Stimulated activated CD4-positive, alpha-beta T cell treated with anti-CD3 and anti-CD28 coated beads, Interleukin-12 subunit alpha, Interleukin-12 subunit beta, amount 100 ng/mL, for 4 hours (primary cell): ENCODE measurements around the gene MS4A3.
"Not testable (repeated sequence)": the region's sequence is repeated elsewhere in the genome, so short reads cannot be mapped to it uniquely, and the experiment has no call there.

Experiments used
- DNase-seq: peaks from one replicate; pipeline ENCODE4 v3.0.0-alpha.2; 2020

Gene MS4A3

DNA sequence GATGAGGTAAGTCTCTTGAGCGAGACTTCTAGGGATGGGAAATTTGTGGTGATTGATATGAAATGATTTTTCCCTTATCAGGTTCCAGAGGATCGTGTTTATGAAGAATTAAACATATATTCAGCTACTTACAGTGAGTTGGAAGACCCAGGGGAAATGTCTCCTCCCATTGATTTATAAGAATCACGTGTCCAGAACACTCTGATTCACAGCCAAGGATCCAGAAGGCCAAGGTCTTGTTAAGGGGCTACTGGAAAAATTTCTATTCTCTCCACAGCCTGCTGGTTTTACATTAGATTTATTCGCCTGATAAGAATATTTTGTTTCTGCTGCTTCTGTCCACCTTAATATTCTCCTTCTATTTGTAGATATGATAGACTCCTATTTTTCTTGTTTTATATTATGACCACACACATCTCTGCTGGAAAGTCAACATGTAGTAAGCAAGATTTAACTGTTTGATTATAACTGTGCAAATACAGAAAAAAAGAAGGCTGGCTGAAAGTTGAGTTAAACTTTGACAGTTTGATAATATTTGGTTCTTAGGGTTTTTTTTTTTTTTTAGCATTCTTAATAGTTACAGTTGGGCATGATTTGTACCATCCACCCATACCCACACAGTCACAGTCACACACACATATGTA is 39.1 kb downstream of the MS4A3 start:
- DNase-seq: no peak

DNA sequence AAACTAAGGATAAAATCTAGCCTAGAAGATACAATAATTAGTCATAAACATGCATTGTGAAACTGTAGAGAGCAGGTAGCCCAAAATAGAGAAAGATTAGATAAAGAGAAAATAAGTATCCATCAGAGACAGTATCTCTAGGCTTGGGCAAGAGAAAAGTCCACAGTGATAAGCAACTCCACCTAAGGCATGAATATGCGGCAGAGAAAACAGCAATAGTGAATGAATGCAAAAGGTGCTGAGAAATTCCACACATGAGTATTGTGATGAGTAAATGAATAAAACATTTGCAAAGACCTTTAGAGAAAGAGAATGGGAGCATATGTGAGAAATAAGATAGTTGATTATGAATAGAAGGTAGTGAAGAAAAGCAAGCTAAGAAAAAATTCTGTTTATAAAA is 40.7 kb downstream of the MS4A3 start:
- DNase-seq: no peak

DNA sequence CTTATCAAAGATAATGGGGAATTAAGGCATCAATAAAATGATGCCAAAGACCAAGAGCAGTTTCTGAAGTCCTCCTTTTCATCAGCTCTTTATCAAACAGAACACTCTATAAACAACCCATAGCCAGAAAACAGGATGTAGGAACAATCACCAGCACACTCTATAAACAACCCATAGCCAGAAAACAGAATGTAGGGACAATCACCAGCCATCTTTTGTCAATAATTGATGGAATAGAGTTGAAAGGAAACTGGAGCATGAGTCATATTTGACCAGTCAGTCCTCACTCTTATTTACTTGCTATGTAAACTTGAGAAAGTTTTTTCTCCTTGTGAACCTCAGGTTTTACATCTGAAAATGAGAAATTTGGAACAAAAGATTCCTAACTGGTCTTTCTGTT is 42.0 kb downstream of the MS4A3 start:
- no peak for DNase-seq

DNA sequence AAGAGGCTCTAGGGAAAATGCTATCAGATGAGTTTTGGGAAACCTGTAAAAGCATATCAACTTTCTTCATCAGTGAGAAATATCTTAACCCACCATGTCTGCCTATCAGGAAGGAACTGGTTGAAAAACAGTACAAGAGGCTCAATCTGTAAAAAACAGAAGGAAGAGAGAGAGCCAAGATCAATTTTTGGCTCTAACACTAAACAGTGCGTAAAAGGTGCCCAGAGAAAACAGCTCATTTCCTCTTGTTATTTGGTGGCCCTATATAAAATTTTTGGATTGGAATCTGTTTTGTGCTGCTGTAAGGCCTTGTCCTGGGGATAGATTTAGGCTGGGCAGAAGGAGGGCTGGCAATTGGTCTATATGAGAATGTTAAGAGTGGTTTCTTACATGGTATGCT is 44.1 kb downstream of the MS4A3 start:
- no peak for DNase-seq

DNA sequence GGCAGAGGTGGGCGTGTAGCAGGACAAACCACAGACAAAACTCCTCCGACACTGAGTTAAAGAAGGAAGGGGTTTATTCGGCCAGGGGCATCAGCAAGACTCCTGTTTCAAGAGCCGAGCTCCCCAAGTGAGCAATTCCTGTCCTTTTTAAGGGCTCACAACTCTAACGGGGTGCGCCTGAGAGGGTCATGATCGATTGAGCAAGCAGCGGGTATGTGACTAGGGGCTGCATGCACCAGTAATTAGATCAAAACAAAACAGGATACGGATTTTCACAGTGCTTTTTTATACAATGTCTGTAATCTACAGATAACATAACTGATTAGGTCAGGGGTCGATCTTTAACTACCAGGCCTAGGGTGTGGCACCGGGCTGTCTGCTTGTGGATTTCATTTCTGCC is 44.9 kb downstream of the MS4A3 start:
- DNase-seq: not testable (repeated sequence)

DNA sequence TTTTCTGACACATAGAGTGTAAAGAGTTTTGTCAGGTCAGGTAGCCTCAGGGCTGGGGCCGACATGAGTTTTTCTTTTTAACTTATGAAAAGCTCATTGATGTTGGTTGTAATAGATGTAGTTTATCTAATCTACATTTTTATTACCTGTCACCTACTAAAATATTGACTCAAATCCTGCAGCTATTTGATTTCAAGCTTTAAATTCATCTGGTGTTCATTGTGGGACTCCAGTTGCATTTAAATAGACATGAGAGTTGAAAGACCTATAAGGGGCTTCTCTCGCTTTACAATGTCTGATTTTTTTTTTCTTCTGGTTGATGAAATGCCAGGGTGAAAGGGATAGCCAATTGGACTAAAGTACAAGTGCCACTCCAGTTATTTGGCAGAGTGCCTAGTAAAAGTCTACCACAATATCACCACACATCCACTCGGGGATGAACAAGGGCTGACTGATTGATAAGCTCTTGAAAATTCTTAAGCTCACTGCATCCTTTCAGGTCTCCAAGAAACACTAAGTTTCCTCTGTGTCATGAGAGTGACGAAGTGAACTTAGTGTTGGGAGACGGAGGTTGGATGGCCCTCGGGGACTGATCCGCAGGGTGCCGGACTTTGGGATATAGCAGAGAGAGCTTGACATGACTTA is 48.1 kb downstream of the MS4A3 start:
- DNase-seq: not testable (repeated sequence)

DNA sequence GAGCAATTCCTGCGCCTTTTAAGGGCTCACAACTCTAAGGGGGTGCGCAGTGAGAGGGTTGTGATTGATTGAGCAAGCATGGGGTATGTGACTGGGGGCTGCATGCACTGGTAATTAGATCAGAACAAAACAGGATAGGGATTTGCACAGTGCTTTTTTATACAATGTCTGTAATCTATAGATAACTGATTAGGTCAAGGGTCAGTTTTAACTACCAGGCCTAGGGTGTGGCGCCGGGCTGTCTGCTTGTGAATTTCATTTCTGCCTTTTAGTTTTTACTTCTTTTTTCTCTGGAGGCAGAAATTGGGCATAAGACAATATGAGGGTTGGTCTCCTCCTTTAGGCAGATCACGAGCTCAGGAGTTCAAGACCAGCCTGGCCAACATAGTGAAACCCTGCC is 52.2 kb downstream of the MS4A3 start:
- not testable (repeated sequence) for DNase-seq

DNA sequence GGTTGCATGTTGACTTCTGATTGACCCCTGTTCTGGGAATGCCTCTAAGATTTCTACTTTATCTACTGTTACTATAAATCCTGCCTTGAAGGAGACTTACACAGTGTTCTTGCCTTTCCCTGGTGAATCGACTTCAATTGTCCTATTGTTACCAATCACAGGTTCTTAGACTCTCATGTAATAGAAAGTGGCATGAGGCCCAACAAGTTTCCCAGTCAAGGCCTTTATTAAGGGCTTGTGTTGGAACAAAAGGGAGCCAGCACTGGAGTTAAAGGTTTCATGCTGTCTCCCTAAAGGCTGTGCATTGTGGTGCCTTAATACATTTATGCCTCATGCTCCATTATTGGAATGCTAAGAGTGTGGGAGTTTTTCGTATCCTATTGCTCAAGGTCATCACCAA is 55.3 kb downstream of the MS4A3 start:
- DNase-seq: no peak

DNA sequence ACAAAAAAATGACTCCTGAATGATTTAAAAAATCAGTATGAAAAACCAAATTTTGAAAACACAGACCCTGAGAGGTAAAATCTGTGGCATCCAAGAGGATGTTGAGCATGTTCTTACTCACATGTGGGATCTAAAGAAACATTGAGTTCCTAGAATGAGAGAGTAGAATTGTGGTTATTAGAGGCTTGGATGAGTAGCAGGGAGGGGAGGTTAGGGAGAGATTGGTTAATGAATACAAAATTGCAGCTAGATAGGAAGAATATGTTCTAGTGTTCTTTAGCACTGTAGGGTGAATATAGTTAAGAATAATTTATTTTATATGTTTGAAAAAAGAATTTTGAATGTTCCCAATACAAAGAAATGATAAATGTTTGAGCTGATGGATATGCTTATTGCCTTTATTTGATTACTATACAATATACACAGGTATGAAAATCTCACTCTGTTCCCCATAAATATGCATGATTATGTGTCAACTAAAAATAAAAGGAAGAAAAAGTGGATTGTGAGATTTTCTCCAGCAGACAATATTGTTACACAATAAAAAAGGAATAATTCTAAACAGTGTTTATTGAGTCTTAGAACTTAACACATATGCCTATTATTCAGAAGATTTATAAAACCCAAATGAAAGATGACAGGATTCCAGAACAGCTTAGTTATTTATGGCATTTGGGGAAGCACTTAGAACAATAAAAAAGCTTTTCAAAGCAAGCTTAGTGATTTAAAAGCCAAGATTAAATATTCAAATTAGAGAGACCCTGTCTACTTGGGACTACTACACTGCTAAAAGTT is 60.7 kb downstream of the MS4A3 start:
- DNase-seq: no peak

DNA sequence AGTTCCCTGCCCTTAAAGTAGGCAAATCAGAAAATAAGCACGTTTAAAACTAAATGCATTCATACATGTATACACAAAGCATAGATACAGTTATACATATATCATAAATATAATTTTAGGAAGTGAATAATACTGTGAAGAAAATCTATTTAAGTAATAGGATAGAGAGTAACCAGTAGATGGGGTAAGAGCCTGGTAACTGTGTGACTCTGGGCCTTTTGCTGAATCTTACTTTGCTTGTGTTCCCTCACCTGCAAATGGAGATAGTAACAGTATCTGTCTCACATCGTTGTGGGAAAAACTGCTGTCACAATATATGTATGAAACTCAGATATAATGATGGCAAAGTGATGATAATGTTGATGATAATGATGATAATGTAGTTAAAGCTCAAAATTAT is 61.9 kb downstream of the MS4A3 start:
- DNase-seq: no peak

DNA sequence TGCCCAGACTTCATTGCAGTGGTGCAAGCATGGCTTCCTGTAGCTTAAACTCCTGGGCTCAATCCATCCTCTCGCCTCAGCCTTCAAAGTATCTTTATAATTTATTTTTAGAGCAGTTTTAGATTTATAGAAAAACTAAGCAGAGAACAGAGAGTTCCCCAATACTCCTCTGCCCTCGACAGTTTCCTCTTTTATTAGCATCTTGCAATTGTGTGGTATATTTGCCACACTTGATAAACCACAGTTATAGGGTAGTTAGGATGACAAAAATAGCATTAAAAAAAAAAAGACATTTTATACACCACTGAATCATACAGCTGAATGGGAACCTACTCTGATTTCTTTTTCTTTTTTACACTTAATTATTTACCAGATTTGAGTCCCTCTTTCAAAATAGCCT is 63.2 kb downstream of the MS4A3 start:
- no peak for DNase-seq
